GM10266 (cell line): ENCODE results near the gene RAB7A.
"Not testable (repeated sequence)": the region's sequence is repeated elsewhere in the genome, so short reads cannot be mapped to it uniquely, and the experiment has no call there.

ENCODE experiments used
- DNase-seq: peaks from one replicate; pipeline ENCODE4 v3.0.0; 2012; ENCODE audit errors: extremely low spot score
- TF ChIP-seq, protein P1 (sequence below): IDR thresholded peaks from 2 replicates; pipeline ENCODE4 v1.5.1; 2012; ENCODE audit warnings: mild to moderate bottlenecking, low read depth; ENCODE audit not compliant: control insufficient read depth, insufficient read depth; ENCODE audit errors: missing control alignments

Gene RAB7A

DNA sequence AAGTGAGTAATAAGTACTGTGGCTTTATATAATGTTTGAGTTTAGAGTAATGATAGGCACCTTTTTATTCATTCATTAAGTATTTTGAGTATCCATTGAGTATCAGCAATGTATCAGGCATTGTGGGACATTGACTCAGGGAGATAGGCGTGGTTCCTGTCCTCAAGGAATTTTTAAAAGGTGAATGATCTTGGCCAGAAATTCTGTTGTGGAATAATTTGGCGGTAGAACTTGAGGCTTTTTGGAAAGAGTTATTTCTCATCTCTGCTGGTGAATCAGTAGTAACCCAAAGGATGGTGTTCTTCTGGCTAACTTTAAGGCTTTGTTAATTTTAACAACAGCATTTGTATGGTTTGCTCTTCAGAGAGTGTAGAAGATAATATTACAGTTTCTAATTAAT is 2.0 kb downstream of the RAB7A start:
- no peak for DNase-seq
- TF ChIP-seq, protein P1, sequence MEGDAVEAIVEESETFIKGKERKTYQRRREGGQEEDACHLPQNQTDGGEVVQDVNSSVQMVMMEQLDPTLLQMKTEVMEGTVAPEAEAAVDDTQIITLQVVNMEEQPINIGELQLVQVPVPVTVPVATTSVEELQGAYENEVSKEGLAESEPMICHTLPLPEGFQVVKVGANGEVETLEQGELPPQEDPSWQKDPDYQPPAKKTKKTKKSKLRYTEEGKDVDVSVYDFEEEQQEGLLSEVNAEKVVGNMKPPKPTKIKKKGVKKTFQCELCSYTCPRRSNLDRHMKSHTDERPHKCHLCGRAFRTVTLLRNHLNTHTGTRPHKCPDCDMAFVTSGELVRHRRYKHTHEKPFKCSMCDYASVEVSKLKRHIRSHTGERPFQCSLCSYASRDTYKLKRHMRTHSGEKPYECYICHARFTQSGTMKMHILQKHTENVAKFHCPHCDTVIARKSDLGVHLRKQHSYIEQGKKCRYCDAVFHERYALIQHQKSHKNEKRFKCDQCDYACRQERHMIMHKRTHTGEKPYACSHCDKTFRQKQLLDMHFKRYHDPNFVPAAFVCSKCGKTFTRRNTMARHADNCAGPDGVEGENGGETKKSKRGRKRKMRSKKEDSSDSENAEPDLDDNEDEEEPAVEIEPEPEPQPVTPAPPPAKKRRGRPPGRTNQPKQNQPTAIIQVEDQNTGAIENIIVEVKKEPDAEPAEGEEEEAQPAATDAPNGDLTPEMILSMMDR = no peak

- not testable (repeated sequence) for DNase-seq
Measured at GRCh38 chr3:128728521-128728920, 2.5 kb downstream of the RAB7A start.

DNA sequence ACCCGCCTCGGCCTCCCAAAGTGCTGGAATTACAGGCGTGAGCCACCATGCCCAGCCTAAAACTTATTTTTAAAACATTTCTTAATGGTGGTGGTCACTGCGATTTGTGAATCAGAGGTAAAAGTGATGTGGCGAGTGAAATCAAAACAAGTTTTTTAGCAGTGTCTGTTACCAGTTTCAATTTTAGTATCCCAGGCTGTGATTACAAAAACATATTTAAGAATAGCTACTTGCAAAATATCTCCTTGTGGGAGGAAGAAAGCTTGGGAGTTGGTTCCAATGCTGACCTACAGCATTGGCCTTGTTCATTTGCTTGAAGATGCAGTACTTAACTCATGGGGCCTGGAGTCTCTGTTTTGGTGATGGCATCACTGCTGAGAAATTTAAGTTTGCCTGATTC is 4.5 kb downstream of the RAB7A start:
- DNase-seq = no peak
- TF ChIP-seq, protein P1 = no peak

- TF ChIP-seq, protein P1 = no peak
- DNase-seq = no peak
Measured at GRCh38 chr3:128734523-128735189, 8.7 kb downstream of the RAB7A start.

GRCh38 chr3:128735287-128735686 is 9.3 kb downstream of the RAB7A start:
- TF ChIP-seq, protein P1 = no peak
- DNase-seq = no peak

DNA sequence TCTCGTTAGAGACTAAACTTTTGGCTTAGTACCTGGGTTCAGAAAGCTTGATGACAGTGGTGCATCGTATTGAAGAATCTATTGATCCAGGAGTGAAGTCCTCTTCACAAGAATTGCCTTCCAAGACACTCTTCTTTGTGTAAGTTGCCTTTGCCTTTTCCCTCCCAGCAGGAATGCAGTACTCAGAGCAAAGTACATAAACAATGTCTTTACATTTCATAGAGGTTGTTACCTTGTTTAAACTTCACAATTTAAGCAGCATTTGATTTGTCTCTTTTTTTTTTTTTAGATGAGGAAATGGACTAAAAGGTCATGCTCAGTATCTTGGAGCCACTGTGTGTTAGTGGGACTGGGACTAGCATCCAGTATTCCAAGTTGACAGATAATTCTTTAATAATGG is 9.9 kb downstream of the RAB7A start:
- no peak for DNase-seq
- TF ChIP-seq, protein P1 = no peak

DNA sequence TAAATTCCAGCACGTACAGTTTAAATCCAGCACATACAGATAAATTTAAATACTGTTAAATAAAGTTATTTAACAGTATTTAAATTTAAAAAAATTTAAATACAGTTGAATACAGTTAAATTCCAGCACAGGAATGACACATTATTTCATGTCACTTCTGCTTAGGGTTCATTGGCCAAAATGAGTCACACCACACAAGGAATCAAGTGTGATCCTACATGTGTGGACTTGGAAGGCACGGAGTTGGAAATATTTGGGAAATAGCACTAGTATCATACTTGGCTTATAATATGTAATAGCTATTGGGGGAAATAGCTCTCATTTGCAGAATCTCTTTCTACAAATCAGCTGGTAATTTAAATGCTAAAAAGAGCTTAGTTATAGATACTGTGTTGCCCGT is 10.6 kb downstream of the RAB7A start:
- TF ChIP-seq, protein P1 = no peak
- DNase-seq = no peak

- no peak for DNase-seq
- TF ChIP-seq, protein P1 = no peak
Measured at GRCh38 chr3:128740621-128741020, 14.6 kb downstream of the RAB7A start.
